Limb (tissue), 2 donors: ENCODE measurements around the gene IGF1R.
"Not testable (repeated sequence)": the region's sequence is repeated elsewhere in the genome, so short reads cannot be mapped to it uniquely, and the experiment has no call there.

ENCODE experiments used
- DNase-seq, 2 donors: peaks; one replicate each; pipeline ENCODE4 v3.0.0-alpha.2; 2016; ENCODE audit errors: extremely low spot score in 2 of 2

The IGF1R gene

DNA sequence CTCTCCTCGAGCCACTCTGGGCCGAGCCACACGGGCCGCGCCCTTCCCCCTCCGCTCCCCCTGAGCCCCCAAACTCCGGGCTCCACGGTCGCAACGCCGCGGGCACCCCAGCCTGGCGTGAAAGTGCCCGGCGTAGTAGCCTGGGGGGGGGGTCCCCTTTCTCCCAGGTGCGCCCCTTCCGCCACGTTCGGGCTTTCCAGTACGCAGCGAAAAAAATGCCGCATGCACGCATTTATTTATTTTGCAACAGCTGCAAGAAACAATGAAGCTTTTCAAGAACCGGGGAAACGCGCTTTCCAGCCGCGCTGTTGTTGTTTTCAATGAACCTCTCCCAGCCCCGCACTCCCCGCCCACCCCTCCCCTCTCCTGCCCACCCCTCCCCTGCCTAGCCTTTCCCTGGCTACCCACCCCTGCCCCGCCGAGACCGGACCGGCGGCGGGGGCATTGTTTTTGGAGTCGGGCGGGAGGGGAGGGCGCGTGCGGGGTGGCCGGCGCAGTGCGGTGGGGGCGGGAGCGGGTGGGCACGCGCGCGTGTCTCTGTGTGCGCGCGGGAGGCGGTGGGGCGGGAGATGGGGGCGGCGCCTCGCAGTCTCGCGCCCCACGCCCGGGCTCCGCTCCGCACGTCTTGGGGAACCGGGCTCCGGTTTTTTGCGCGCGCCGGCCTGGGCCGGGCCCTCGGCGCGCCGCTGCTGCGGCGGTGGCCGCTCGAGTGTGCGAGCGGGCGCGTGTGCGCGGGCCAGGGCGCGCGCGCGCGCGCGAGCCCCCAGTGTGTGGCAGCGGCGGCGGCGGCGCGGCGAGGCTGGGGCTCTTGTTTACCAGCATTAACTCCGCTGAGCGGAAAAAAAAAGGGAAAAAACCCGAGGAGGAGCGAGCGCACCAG lies at the start of gene IGF1R:
Gene IGF1R (plus strand): TSS at position 766 of the 880 bp plus-strand sequence. CDS start 1,043 bp downstream, outside the sequence.
- DNase-seq: peak; percentile 93 to 98

DNA sequence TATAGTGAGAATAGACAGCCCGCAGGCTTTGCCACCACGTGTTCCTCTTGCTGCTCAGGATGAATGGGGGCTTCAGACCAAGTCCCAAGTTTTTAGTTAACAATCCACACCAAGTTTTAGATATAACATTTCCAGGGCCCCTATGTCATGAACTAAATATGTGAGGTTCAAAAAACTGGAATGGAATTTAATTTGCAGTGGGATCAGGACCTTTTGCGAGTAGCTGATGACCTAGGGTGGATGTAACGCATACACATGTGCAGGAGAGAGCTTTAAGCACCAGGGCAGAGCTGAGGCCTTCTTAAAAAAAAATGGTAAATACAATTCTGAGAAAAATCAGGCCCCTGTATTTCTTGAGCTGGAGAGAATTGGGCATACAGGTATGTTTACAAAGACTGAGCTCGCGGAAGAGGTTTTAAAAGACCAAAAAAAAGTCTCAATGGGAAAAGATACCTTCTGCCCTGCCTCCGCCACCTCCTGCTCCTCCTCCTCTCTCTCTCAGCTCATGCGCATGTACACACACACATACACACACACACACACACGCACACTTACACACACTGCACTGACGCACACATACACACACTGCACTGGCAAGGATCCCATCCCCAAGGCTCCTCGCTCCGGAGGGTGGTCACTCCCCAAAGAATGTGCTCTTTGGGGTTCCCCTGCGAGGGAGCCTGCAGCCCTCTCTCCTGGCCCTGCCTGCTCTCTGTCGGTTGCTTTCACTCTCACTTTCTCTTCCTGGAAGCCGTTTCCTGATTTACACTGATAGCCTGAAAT lies 48.2 kb upstream of the IGF1R start:
- peak; percentile 72 to 77 for DNase-seq

DNA sequence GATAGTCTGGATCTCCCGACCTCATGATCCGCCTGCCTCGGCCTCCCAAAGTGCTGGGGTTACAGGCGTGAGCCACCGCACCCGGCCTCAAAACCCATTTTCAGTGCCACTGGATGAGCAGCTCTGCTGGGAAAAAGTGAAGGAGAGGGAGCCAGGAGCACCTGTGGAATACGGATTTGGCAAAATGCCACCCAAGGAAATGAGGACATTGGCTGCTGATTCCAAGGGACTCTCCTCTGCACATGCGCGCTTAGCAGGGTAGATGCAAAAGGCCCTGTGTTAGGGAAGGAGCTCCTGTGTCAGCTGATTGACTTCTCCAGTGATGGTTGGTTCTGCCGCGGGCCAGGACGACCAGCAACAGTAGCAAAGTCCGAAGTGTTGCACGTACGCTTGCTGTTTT lies 43.4 kb upstream of the IGF1R start:
- no peak for DNase-seq

DNA sequence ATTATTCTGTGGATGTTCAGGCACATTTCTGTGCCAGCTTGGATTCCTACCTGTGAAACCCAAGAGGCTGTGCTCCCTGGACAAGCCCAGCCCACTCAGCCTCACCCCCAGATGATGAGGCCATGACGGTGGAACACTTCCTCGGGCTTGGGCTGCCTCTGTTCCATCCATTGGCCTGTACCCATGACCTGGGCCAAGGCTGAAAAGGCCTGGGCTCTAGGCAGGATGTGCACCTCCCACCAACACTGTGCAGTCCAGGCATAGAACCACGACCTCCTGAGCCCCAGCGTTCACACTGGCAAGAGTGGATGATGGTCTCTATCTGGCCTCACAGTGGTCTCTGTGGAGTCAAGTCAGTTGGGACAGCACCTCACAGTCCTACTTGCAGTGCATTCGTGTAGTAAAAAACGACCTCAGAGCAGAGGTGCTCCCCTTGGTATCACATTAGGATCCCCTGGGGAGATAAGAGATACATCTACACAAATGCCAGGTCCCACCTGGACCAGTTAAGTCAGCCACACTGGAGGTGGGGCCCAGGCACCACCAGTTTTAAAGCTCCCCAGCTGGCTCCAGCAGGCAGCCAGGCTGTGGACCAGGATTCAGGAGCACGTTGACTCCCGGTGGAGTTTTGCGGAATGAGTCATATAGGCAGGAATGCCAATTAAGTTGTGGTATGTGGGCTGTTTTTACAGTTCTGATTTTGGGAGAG lies 39.0 kb upstream of the IGF1R start:
- DNase-seq: no peak

DNA sequence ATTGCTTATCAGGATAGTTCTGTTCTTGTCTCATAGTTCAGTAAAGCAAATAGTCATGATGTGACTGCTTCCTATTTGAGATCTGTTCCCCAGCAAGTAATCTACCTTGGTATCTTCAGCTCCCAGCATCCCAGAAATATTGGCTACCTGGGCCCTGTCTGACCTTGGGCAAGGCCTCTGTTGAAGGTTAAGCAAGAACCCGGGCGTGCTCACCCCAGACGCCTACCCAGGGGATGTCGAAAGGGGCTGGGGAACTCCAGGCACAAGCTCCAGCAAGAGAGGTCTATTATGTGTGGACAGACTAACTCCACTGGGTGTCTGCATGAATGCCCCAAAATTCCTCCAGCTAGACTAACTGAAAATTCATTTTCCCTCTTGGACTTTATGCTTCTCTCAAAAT lies 37.3 kb upstream of the IGF1R start:
- no peak for DNase-seq

DNA sequence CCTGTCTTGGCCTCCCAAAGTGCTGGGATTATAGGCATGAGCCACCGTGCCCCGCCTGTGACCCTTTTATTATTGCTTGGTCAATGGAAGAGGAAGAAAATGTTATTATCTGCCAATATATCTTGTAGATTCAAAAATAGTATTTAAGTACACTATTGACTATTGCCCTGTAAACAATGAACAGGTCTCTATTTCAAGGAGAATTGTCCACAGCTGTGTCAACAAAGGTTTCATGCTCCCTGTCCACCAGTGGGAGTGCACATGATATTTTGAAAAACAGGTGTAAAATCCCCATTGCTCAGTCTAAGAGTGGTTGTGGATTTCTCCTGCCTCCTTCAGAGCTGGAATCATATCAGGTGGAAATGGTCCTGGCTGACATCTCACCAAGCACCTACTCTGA lies 36.5 kb upstream of the IGF1R start:
- no peak for DNase-seq

DNA sequence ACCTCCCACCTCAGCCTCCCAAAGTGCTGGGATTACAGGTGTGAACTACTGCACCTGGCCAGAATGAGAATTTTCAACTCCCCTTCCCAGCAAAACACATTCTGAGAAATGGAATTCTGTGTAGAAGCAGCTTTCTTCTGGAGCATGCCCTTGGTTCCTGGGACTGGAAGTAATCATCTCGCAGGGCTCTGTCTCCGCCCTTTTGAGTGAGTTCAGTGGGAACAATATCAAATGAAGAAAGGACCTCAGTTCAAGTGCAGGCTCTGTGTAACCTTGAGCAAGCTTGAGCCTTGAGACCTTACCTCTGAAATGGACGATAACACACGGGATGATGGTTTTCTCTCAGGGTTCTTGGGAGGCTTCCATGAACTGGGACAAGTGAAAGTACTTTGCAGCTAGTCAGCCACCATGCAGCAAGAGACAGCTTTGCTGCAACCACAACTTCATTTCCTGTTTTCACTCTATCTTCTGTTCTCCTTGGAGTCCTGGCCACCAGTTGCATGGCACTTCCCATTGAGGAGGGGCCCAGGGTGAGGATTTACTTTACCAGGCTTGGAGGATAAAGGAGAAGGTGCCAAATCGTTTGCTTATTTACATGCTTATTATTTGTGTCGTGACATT lies 35.7 kb upstream of the IGF1R start:
- no peak for DNase-seq

DNA sequence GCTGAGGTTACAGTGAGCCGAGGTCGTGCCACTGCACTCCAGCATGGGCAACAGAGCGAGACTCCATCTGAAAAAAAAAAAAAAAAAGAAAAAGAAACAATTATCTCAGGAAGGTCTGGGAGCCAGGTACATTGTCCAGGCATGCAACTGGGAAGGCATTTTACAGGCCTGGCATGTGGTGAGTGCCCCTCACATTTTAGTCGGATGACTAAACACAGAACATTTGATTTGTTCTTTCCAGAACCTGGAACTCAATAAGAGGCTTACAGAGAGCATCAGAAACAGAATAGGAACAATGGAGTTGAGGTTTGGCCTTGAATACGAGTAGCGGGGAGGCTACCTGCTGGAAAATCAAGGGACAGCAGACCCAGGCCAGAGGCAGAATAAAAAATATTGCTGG lies 33.7 kb upstream of the IGF1R start:
- no peak for DNase-seq

DNA sequence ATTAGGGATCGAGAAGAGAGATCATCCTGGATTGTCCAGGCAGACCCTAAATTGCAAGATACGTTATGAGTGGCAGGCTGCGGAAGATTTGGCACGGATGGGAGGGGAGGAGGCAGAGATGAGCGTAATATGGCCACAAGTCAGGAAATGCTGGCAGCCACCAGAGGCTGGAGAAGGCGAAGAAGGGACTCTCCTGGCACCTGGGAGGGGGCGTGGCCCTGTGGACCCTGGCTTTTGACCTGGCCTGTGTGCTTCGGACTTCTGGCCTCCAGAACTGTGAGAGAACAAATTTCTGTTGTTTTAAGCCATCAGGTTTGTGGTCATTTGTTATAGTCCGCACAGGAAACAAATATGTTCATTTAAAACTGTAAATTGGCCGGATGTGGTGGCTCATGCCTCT lies 31.9 kb upstream of the IGF1R start:
- DNase-seq: no peak

DNA sequence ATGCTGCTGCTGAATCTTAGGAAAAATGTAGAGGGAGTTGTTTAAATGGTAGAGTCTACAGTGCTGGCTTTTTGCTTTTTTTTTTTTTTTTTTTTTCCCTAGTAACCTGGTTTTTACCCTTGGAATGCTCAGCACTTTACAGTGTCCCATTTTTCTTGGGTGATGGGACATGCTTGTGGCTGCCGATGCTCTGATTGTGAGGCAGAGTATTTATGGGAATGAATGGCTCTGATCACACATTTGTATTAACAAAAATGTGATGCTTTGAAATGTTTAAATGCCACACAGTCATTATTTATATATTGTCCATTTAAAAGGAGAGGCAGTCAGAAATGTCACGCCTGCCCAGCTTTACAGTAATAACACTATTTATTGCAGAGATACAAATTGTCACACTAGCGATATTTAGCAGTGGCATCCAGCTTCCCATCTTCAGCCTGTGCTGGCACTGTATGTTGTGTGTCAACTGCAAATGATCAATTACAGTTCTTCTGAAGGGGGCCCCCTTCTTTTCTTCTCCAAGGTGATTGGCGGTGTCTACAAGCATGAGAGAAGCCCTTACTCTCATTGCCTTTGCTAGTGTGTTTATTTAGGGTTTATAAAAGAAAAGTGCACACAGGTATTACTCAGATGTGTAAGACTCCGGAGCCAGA lies 30.9 kb upstream of the IGF1R start:
- no peak for DNase-seq

DNA sequence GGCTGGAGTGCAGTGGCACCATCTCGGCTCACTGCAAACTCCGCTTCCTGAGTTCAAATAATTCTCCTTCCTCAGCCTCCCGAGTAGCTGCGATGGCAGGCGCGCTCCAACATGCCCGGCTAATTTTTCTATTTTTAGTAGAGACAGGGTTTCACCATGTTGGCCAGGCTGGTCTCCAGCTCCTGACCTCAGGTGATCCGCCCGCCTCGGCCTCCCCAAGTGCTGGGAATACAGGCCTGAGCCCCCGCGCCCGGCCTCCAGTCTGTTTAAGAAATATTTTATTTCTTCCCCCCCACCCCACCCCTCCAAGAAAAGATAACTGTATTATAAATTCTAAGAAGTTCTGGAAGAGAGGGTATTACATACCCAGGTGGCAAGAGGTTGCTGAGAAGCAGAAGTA lies 29.8 kb upstream of the IGF1R start:
- DNase-seq: not testable (repeated sequence)

DNA sequence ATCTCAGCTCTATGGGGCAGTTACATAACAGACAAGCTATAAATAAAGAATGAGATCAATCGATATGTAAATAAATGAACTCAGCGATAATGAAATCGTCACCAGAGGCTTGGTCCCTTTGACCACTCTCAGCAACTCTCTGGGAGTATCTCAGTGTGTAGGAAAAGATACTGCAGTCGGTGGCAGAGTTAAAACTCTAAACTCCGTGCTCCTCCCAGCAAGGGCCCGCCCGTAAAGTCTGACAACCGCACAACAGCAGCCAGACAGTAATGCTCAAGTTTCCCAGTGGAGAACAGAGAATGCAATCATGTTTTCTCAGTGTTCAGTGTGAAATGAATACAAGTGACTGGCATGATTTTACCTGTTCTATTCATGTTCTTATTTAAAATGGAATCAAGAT lies 28.3 kb upstream of the IGF1R start:
- peak in 1 of 2 donors; percentile 14 for DNase-seq

DNA sequence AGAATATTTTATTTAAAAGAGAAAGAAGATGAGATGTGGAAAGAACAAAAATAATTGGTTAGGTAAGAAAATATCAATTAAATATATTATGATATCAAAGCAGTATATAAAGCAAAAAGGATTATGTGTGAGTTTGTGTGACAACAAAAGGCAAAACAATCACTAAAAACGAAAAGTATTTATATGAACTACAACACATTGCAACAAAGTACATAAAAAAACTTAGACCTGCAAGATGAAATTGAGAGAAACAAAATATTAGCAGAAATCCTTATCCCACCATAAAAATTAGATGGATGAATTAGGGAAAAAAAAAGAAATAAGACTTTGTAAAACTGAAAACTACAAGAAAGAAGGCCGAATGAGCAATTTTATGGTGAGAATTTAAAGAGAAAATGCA lies 27.3 kb upstream of the IGF1R start:
- DNase-seq: no peak

DNA sequence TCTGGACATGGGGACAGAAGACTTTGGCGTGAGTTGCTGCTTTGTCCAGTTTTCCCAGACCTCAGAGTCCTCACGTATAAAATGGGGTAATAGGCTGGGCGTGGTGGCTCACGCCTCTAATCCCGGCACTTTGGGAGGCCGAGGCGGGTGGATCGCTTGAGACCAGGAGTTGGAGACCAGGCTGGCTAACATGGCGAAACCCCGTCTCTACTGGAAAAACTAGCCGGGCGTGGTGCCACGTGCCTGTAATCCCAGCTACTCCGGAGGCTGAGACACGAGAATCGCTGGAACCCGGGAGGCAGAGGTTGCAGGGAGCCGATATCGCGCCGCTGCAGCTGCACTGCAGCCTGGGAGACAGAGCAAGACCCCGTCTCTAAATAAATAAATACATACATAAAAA lies 22.7 kb upstream of the IGF1R start:
- no peak for DNase-seq

DNA sequence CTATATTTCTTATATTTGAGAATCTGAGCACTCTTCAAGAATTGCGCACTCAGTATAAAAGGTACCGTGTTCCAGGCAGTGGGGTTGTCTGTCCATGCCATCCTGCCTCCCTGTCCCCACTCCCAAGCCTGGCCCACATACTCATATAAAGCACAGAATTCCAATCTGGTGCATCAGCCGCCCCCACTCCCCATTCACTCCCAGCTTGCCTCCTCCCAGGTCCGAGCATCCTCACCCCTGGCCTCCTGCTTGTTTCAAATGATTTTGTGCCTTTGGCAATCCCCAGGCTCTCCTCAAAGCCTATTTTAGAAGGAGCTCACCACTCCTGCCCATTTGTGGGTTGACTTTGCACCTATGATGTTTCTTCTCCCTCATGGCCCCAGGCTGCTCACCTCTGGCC lies 22.2 kb upstream of the IGF1R start:
- DNase-seq: no peak

DNA sequence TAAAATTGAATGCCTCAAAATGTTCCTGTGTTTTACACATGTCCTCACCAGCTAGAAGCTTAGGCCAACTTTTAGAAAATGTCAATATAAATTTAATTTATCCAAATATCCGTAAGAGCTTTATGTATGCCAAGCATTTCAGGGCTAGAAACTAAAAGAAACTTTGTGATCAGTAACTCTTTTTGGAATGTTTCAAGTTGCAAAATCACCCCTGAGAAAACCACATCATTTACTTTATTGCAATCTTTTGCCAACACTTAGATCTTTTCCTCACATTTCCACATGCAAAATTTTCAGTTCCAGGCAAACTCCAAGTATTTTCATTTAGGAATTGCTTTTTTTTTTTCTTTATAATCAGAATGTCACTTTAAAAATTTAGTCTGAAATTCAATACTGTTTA lies 20.1 kb upstream of the IGF1R start:
- DNase-seq: no peak

DNA sequence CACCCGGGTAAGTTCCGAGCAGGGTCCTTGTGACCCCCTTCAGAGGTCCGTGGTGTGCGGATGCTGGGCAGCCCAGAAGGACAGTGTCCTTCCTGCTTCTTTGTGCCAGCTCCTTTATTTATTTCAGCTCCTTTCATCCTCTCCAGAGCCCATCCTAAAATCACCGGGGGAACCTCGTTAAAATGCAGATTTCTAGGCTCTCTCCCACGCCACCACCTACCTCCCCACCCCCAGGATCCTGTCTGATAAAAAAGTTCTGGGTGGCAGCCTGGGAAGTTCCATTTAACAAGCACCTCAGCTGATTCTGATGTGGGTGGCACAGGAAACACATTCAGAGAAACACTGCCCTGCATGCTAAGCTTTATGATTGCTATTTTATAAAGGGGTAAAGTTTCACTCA lies 12.5 kb upstream of the IGF1R start:
- DNase-seq: no peak

DNA sequence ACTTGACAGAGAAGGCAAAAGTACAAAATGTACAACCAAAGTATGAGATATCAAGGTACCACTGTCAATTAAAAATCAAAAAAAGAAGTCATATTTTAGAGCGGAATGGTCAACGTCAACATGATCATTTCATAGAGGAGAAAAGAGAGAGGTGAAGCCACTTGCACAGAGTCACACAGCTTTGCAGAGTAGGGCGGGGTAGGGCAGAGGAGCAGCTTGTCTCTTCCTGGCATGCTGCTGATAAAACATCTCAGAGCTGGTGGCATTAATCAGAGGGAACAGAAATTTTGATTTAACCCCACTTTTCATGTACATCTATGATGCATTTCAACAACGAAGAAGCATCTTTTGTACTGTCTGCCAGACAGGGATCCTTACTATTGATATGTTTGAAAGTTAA lies 5.2 kb upstream of the IGF1R start:
- DNase-seq: no peak

DNA sequence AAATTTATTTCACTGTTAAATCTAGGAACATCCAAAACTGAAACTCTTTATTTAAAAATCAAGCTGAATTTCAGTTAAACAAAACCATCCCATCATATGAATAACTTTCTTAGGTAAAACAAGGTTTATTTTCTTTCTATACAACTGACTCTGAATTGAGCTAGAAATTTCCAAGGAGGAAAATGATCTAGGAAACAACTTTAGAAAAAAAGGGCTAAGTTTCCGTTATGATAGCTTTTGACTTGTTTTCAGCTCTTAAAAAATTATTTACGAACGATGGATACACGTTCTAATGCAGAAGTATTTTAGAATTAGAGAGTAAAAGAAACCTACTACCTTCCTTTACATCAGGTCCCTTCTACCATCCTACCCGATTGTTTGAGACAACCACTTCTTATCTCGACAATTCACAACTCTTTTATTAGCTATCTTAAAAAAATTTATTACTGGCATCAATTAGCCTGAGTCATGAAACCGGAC lies 1.8 kb upstream of the IGF1R start:
- DNase-seq: no peak

DNA sequence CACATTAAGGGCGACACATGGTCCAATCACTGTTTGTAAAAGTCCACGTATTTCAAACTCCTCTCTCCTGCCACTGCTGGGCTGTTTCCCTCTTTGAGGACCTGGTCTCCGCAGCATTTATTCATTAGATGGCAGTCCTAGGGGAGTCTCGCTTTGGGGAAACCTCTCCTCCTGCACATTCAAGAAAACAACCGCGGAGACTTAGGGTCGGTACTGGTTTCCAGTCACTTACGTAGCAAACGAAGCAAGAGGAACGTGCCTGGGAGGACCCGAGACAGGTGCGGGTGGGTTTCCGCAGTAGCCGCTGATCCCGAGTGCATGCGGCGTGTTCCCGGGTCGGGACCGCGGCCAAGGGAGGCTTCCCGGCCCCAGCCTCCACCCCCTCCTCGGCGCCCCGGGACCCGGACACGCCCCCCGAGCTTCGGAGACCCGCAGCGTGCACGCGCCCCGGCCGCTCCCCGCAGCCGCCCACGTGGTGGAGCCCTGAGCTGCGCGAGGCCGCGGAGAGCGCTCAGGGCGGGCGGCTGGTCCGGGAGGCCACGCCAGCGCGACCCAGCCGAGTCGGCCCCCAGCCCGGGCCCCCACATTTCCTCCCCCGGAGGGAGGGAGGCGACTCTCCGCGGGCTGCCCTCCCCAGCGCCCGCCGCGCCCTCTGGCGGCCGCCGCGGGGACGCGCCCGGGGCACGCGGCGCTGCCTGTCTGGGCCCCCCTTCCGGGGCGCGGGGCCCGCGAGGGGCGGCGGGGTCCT lies 1.1 kb upstream of the IGF1R start:
- peak; percentile 77 to 92 for DNase-seq
